Stimulated activated CD4-positive, alpha-beta T cell treated with anti-CD3 and anti-CD28 coated beads, Interleukin-15, amount 100 ng/mL, for 24 hours (primary cell): ENCODE data around the gene SEPHS2.
"Not testable (repeated sequence)": the region's sequence is repeated elsewhere in the genome, so short reads cannot be mapped to it uniquely, and the experiment has no call there.

Experiments
- DNase-seq: peaks from one replicate; pipeline ENCODE4 v3.0.0-alpha.2; 2020

Gene SEPHS2

DNA sequence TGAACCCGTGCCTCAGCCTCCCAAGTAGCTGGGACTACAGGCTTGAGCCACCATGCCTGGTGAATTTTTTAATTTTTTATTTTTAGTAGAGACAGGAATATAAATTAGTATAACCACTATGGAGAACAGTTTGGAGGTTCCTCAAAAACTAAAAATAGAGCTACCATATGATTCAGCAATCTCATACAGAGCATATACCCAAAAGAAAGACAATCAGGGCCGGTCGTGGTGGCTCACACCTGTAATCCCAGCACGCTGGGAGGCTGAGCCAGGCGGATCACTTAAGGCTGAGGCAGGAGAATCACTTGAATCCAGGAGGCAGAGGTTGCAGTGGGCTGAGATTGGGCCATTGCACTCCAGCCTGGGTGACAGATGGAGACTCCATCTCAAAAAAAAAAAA, 15.8 kb upstream of the SEPHS2 start:
- not testable (repeated sequence) for DNase-seq

- DNase-seq, result peak; percentile 12
These were observed 13.8 kb upstream of the SEPHS2 start for GRCh38 chr16:30459456-30459855.

DNA sequence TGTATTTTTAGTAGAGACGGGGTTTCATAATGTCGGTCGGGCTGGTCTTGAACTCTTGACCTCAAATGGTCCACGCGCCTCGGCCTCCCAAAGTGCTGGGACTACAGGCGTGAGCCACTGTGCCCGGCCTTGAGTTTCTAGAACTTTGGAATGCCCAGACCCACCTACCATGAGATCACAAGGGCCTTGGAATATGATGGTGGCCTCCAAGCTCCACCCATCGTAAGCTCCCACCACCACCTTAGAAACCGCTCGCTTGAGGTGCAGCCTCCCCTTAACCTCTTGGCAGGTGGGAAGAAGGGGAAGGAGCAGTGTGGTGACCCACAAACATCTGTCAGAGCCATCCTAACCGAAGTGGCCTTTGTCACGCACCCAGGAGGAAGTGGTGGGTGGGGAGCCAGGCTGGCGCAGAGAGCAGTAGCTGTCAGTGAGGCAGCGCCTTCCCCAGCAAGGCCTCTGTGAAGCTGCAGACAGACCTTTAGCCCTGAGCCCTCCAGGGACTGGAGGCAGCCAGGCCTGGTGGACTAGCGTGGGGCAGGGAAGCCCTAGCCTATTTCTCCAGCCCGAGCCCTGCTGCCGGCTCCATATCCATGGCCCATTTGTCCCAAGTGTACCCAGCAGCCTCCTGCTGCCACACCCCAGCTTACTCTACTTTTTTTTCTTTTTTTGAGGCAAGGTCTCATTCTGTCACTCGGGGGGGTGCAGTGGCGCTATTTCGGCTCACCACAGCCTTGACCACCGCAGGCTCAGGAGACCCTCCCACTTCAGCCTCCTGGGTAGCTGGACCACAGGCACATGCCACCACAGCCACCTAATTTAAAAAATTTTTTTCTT, 13.1 kb upstream of the SEPHS2 start:
- DNase-seq, result peak; percentile 93

DNA sequence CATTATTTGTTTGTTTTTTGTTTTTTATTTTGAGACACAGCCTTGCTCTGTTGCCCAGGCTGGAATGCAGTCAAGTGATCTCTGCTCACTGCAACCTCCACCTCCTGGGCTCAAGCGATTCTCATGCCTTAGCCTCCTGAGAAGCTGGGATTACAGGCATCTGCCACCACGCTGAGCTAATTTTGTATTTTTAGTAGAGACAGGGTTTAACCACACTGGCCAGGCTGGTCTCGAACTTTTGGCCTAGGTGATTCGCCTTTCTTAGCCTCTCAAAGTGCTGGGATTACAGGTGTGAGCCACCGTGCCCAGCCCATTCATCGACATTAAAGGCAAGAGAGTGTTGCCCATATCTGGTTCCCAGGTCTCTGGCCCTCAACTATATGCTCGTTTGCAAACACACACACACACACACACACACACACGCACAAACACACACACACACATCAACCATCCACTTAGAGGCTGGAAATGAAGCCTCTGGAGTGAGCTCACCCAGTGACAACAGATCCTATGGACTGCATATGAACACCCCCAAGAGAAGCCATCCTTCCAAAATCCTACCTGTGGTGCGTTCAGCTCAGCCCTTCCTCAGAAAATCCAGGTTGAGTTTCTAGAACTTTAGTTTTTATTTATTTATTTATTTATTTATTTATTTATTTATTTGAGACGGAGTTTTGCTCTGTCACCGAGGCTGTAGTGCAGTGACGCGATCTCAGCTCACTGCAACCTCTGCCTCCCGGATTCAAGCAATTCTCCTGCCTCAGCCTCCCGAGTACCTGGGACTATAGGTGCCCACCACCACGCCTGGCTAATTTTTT, 12.3 kb upstream of the SEPHS2 start:
- no peak for DNase-seq

DNA sequence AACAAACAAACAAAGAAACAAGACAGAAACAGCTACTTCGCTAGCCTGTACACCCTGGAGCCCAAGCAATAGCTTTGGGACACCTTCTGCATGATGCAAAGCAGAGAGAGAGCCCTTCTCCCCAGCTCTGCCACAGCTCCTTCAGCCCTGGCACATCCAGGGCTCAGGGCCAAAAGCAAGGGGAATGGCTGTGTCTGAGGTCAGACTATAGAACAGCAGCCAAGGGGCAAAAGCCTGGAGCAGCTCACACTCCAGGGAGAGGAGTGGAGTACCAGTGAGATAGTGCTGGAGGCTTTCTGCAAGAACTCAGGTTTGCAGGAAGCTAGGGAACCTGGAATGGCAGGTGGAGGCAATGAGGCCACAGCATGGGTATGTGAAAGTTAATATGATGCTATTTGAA, 11.6 kb upstream of the SEPHS2 start:
- DNase-seq, result no peak

DNA sequence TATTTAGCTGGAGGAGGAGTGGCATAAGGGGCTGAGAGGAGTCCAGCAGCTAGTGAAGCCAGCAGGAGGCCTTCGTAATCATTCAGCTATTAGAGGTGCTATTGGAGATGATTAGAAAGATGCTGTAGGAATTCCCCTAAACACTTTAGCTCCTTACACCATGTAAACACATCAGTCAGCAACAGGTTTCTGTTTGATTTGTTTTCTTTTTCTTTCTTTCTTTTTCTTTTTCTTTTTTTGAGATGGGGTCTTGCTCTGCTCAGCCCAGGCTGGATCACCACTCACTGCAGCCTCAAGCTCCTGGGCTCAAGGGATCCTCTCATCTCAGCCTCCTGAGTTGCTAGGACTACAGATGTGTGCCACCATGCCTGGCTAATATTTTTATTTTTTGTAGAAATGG, 10.6 kb upstream of the SEPHS2 start:
- DNase-seq, result no peak

DNA sequence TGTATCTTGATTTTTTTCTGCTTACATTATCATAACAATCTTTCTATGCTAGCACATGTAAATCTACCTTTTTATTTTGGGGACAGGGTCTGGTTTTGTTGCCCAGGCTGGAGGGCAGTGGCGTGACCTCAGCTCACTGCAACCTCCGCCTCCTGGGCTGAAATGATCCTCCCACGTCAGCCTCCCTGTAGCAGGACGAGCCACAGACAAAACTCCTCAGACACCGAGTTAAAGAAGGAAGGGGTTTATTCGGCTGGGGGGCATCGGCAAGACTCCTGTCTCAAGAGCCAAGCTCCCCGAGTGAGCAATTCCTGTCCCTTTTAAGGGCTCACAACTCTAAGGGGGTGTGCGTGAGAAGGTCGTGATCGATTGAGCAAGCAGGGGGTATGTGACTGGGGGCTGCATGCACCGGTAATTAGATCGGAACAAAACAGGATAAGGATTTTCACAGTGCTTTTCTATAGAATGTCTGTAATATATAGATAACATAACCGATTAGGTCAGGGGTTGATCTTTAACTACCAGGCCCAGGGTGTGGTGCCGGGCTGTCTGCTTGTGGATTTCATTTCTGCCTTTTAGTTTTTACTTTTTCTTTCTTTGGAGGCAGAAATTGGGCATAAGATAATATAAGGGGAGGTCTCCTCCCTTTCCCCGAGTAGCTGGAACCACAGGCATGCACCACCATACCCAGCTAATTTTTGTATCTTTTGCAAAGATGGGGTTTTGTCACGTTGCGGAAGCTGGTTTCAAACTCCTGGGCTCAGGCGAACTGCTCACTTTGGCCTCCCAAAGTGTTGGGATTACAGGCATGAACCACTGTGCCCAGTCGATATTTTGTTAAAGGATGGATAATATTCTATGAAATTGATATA, 7.3 kb upstream of the SEPHS2 start:
- DNase-seq, result not testable (repeated sequence)

GRCh38 chr16:30449116-30449435, 3.4 kb upstream of the SEPHS2 start:
- no peak for DNase-seq

DNA sequence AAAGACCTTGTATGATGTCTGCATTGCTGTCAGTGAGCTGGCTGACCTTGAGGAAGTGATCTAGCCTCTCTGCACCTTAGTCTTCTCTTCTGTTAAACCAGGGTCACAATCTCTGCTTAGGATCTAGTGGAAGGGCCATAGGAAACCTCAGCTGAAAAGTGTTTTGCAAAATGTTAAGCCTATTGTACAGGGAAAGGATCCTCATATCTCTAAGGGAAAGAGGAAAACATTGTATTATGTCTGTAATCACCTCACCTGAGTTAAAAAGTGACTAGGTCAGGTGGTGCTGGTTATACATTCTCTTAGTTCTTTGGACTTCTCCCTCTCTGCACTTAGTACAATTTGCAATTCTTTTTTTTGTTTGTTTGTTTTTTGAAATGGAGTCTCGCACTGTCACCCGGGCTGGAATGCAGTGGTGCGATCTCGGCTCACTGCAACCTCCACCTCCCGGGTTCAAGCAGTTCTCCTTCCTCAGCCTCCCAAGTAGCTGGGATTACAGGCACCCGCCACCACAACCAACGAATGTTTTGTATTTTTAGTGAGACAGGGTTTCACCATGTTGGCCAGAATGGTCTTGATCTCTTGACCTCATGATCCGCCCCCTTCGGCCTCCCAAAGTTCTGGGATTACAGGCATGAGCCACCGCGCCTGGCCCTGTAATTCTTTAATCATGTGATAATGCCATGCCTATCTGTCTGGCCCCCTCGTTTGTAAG, 2.0 kb upstream of the SEPHS2 start:
- no peak for DNase-seq

GRCh38 chr16:30446203-30446595, 525 bp upstream of the SEPHS2 start:
- DNase-seq, result no peak

DNA sequence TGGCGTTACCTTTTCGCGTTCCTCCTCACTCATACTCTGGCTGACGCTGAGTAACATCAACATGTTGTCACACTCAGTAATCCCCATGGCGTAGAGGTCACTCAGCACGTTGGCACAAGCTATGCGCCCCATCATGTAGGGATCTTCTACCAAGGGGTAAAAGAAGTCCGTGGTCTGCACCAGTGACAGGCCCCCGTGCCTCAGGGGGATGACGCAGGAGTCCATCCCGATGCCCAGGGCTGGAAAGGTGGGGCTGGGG, 596 bp downstream of the SEPHS2 start:
- no peak for DNase-seq

GRCh38 chr16:30444231-30445148, 1.2 kb downstream of the SEPHS2 start:
- no peak for DNase-seq

GRCh38 chr16:30443631-30444030, 2.0 kb downstream of the SEPHS2 start:
- no peak for DNase-seq

- DNase-seq, result no peak
These were observed 5.8 kb downstream of the SEPHS2 start for GRCh38 chr16:30439720-30440348.

GRCh38 chr16:30438835-30439234, 6.8 kb downstream of the SEPHS2 start:
- no peak for DNase-seq

DNA sequence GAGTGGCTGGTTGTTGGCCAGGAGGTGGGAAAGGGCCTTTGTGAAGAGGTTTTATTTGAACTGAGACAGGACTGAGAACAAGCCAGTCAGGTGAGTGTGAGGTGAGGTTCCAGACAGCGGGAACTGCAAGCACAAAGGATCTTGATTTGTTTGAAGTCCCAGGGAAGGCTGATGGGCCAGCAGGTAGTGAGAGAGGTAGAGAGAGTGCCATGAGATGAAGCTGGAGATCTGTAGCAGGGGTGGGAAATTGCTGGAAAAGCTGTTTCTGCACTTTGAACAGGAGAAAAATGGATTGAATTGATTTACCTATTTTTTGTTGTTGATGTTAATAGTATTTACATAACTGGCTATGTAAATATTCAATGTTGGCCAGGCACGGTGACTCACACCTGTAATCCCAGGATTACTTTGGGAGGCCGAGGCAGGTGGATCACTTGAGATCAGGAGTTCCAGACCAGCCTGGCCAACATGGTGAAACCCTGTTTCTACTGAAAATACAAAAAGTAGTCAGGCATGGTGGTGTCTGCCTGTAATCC, 8.1 kb downstream of the SEPHS2 start:
- no peak for DNase-seq

DNA sequence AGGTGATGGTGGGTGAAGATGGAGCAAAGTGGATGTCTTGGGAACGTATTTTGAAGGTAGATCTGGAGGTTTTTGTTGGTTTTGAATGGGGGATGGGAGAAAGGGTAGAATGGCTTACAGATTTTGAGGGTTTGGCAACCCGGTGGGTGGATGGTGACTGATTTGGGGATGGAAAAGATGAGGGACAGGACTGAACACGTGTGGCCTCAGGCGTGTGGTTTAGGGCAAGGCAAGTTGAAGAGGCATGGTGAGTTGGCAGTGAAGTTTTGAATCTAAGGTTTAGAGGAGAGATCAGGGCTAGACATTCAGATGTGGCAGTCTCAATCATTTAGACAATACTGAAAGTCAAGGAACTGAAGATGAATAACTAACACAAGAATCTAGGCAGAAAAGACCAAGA, 10.8 kb downstream of the SEPHS2 start:
- DNase-seq, result peak; percentile 85

- DNase-seq, result peak; percentile 50
These were observed 15.2 kb downstream of the SEPHS2 start for GRCh38 chr16:30430428-30430970.

DNA sequence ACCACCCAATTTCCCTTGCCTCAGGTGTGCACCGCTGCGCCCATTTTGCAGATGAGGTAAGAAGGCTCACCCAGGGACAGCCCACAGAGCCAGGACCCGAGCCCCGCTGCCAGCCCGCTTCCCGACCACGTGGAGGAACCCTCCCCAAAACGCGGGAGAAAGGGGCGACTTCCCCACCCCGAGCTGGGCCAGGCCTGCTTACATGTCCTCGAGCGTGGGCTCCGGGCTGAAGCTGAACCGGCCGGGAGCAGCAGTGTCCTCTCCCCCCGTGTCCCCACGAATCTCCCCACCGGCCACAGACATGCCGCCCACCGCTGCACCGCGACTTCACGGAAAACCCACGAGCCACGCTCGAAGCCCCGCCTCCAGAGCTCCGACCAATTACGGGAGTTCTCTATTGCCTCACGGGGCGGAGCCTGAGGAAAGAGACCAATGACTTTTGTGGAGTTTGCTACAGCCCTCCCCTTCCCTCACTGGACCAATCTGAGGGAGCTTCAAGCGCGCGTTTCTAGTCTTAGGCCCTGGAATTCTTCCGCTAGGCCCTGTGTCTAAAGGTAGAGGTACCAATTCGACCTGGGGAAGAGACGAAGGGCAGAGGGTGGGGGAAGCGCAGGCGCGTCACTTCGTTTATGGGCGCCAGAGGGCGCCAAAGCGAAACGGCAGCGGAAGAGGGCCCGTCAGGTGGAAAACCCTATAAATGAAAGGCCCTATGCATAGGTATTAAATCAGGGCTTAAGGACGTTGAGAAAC, 15.8 kb downstream of the SEPHS2 start, which contains the start of gene DCTPP1:
Gene DCTPP1, minus strand, starts transcription at position 353 of the 750 bp plus-strand sequence. Its CDS starts 50 bp downstream, at position 303.
- DNase-seq, result peak; percentile 99

- DNase-seq, result no peak
These were observed 16.3 kb downstream of the SEPHS2 start for GRCh38 chr16:30429418-30429677.
